AG09319 (cell line): ENCODE results near the gene IL15RA.

Experiments used
- DNase-seq: peaks from one replicate; pipeline ENCODE4 v3.0.0-alpha.2; 2010; ENCODE audit warnings: low read depth; ENCODE audit errors: extremely low read depth
- CTCF ChIP-seq: IDR thresholded peaks from 2 replicates; pipeline ENCODE4 v1.5.1; 2011; ENCODE audit warnings: low read depth, mild to moderate bottlenecking, inconsistent platforms, low read length, moderate library complexity

The IL15RA gene

GRCh38 chr10:6011558-6011957 is 34.2 kb upstream of the IL15RA start:
- TF ChIP-seq CTCF: no peak
- no peak for DNase-seq

GRCh38 chr10:6010569-6010968 is 33.2 kb upstream of the IL15RA start:
- DNase-seq: no peak
- TF ChIP-seq CTCF: no peak

GRCh38 chr10:6009961-6010360 is 32.6 kb upstream of the IL15RA start:
- TF ChIP-seq CTCF: no peak
- DNase-seq: no peak

GRCh38 chr10:6009150-6009549 is 31.8 kb upstream of the IL15RA start:
- TF ChIP-seq CTCF: no peak
- DNase-seq: peak; percentile 44

- TF ChIP-seq CTCF: no peak
- no peak for DNase-seq
Measured at GRCh38 chr10:6008497-6009142, 31.3 kb upstream of the IL15RA start.

- TF ChIP-seq CTCF: no peak
- DNase-seq: no peak
Measured at GRCh38 chr10:6006991-6007390, 29.6 kb upstream of the IL15RA start.

- no peak for DNase-seq
- no peak for TF ChIP-seq CTCF
Measured at GRCh38 chr10:6006546-6006945, 29.2 kb upstream of the IL15RA start.
